ENCODE measurements around the gene COX7C. TPM values are rescaled to one million over a fixed set of nuclear protein-coding genes. Genes with fewer than 3 reads are reported as not detected.
"Not testable (repeated sequence)": the region's sequence is repeated elsewhere in the genome, so short reads cannot be mapped to it uniquely, and the experiment has no call there.

COX7C gene
- 445 and 457 TPM in 2 replicates for total RNA-seq

DNA sequence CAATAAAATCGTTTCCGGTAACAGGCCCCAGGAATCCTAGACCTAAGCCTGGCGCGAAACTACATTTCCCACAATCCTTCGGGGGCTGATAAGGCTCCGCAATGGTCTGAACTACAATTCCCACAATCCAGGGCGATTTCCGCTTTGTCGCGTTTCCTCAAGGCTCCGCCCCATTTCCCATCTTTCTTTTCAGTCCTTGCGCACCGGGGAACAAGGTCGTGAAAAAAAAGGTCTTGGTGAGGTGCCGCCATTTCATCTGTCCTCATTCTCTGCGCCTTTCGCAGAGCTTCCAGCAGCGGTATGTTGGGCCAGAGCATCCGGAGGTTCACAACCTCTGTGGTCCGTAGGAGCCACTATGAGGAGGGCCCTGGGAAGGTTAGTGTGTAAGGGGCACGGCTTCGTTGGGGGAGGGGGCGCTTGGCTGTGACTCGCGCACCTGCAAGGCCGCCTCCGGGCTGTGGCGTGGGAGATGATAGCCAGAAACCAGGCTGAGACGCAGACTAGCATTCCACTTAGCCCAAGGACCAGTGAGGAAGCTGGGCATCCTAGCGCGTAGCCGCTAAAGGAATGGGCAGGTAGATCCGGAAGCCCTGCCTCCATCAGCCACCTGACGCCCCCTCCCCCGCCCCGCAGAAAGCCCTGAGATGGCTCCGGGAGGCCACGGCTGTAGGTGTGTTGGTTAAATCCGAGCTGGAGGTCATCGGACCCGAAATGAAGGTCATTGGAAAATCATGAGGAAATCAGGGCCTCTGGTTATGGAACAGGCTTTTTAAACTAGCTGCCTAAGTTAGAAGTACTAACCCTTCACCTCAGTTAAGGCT lies at the start of gene COX7C:
COX7C (plus strand) TSS at position 186 of the 821 bp plus-strand sequence; CDS start at position 301, 115 bp downstream.
- Mint-ChIP-seq H3K27ac (peak within 1 kb of the TSS; percentile 94), H3K27me3 (ENCODE audit: low read depth) (peaks cover 6% of the 10 kb centered on the region)

GRCh38 chr5:86569522-86570426 lies 48.0 kb upstream of the COX7C start:
- DNase-seq (ENCODE audit: low spot score); intact Hi-C loops (cut with micrococcal nuclease); H3K4me3 Mint-ChIP-seq (ENCODE audit: low read depth); H3K36me3 Mint-ChIP-seq (ENCODE audit: low read depth); H3K27ac Mint-ChIP-seq; H3K9me3 Mint-ChIP-seq; H3K27me3 Mint-ChIP-seq (ENCODE audit: low read depth); H3K4me1 Mint-ChIP-seq (ENCODE audit: low read depth): not testable (repeated sequence)

More for the DNA sequence above, at the start of gene COX7C:
- Mint-ChIP-seq H3K36me3 (ENCODE audit: low read depth) (peaks cover 56% of the 10 kb centered on the region), H3K9me3 (peaks cover 5% of the 10 kb centered on the region), H3K4me1 (ENCODE audit: low read depth) (peaks cover 13% of the 10 kb centered on the region), H3K4me3 (ENCODE audit: low read depth) (peak within 1 kb of the TSS; percentile 97)
- DNase-seq (ENCODE audit: low spot score): peak; percentile 90
- intact Hi-C loops (cut with micrococcal nuclease): loop anchor here (1.0 kb wide), 1 partner anchor 795 kb away; no protein-coding TSS in a partner anchor

- H3K27ac Mint-ChIP-seq: no peak overlapping the region
- no peaks in the 10 kb centered on the region for H3K27me3 Mint-ChIP-seq (ENCODE audit: low read depth)
- H3K36me3 Mint-ChIP-seq (ENCODE audit: low read depth): no peaks in the 10 kb centered on the region
- intact Hi-C loops (cut with micrococcal nuclease): no loop called here
- no peak for DNase-seq (ENCODE audit: low spot score)
- H3K9me3 Mint-ChIP-seq: no peaks in the 10 kb centered on the region
- H3K4me3 Mint-ChIP-seq (ENCODE audit: low read depth): no peak overlapping the region
- H3K4me1 Mint-ChIP-seq (ENCODE audit: low read depth): no peaks in the 10 kb centered on the region
Measured at GRCh38 chr5:86570427-86571083, 47.2 kb upstream of the COX7C start.

GRCh38 chr5:86571109-86571508 lies 46.6 kb upstream of the COX7C start:
- not testable (repeated sequence) for H3K4me3 Mint-ChIP-seq (ENCODE audit: low read depth)

DNA sequence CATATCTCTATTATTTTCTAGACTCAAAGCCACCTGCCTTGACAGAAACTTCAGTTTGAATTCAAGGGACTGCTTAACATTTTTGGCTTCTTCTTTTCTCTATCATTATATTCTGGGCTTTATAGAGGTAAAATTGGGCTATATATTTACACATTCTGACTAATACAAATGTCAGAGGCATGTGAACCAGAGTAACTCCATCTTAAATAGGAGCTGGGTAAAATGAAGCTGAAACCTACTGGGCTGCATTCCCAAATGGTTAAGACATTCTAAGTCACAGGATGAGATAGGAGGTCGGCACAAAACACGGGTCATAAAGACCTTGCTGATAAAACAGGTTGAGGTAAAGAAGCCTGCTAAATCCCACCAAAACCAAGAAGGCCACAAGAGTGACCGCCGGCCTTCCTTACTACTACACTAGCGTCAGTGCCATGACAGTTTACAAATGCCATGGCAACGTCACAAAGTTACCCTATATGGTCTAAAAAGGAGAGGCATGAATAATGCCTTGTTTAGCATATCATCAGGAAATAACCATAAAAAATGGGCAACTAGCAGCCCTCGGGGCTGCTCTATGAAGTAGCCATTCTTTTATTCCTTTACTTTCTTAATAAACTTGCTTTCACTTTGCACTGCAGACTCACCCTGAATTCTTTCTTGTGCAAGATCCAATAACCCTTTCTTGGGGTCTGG lies 44.8 kb upstream of the COX7C start:
- intact Hi-C loops (cut with micrococcal nuclease): no loop called here
- DNase-seq (ENCODE audit: low spot score): no peak
- Mint-ChIP-seq H3K36me3 (ENCODE audit: low read depth) (no peaks in the 10 kb centered on the region), H3K27ac (no peak overlapping the region), H3K4me3 (ENCODE audit: low read depth) (no peak overlapping the region), H3K9me3 (no peaks in the 10 kb centered on the region), H3K4me1 (ENCODE audit: low read depth) (no peaks in the 10 kb centered on the region), H3K27me3 (ENCODE audit: low read depth) (no peaks in the 10 kb centered on the region)

More at GRCh38 chr5:86571109-86571508, 46.6 kb upstream of the COX7C start:
- H3K36me3 Mint-ChIP-seq (ENCODE audit: low read depth); intact Hi-C loops (cut with micrococcal nuclease); H3K9me3 Mint-ChIP-seq; DNase-seq (ENCODE audit: low spot score); H3K4me1 Mint-ChIP-seq (ENCODE audit: low read depth); H3K27me3 Mint-ChIP-seq (ENCODE audit: low read depth); H3K27ac Mint-ChIP-seq: not testable (repeated sequence)

- Mint-ChIP-seq H3K27ac (no peak overlapping the region), H3K9me3 (no peaks in the 10 kb centered on the region), H3K36me3 (ENCODE audit: low read depth) (no peaks in the 10 kb centered on the region), H3K4me1 (ENCODE audit: low read depth) (no peaks in the 10 kb centered on the region), H3K27me3 (ENCODE audit: low read depth) (no peaks in the 10 kb centered on the region), H3K4me3 (ENCODE audit: low read depth) (no peak overlapping the region)
- no peak for DNase-seq (ENCODE audit: low spot score)
- intact Hi-C loops (cut with micrococcal nuclease): no loop called here
Measured at GRCh38 chr5:86579502-86579901, 38.2 kb upstream of the COX7C start.

DNA sequence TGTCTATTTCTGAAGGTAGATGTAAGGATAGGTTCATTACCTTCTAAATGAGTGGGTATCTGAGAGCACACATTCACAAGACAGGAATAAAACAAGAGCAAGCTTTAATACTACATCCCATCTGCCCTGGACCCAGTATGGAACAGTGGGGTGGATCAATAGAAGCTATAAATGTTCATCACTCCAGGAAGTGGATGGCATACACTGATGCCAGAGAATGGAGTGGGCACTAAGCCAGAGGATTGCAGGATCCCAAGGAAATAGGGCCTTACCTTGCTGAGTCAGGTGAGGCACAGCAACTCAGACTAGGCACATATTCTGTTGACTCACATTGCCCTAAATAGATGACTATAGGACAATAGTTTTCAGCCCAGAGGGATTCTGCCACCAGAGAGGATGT lies 21.3 kb upstream of the COX7C start:
- intact Hi-C loops (cut with micrococcal nuclease): no loop called here
- Mint-ChIP-seq H3K27me3 (ENCODE audit: low read depth) (no peaks in the 10 kb centered on the region), H3K9me3 (no peaks in the 10 kb centered on the region), H3K4me1 (ENCODE audit: low read depth) (no peaks in the 10 kb centered on the region), H3K4me3 (ENCODE audit: low read depth) (no peak overlapping the region), H3K36me3 (ENCODE audit: low read depth) (no peaks in the 10 kb centered on the region), H3K27ac (no peak overlapping the region)
- DNase-seq (ENCODE audit: low spot score): no peak

GRCh38 chr5:86605881-86606280 lies 11.9 kb upstream of the COX7C start:
- Mint-ChIP-seq H3K9me3 (no peaks in the 10 kb centered on the region), H3K4me3 (ENCODE audit: low read depth) (no peak overlapping the region), H3K36me3 (ENCODE audit: low read depth) (no peaks in the 10 kb centered on the region), H3K27ac (no peak overlapping the region), H3K4me1 (ENCODE audit: low read depth) (no peaks in the 10 kb centered on the region), H3K27me3 (ENCODE audit: low read depth) (peaks cover 2% of the 10 kb centered on the region)
- DNase-seq (ENCODE audit: low spot score): no peak
- intact Hi-C loops (cut with micrococcal nuclease): no loop called here

- H3K4me1 Mint-ChIP-seq (ENCODE audit: low read depth): peaks cover 2% of the 10 kb centered on the region
- peaks cover 12% of the 10 kb centered on the region for H3K27me3 Mint-ChIP-seq (ENCODE audit: low read depth)
- H3K27ac Mint-ChIP-seq: no peak overlapping the region
- no peak overlapping the region for H3K4me3 Mint-ChIP-seq (ENCODE audit: low read depth)
- intact Hi-C loops (cut with micrococcal nuclease): no loop called here
- DNase-seq (ENCODE audit: low spot score): no peak
- peaks cover 17% of the 10 kb centered on the region for H3K36me3 Mint-ChIP-seq (ENCODE audit: low read depth)
- H3K9me3 Mint-ChIP-seq: peaks cover 5% of the 10 kb centered on the region
Measured at GRCh38 chr5:86613455-86613854, 4.3 kb upstream of the COX7C start.

DNA sequence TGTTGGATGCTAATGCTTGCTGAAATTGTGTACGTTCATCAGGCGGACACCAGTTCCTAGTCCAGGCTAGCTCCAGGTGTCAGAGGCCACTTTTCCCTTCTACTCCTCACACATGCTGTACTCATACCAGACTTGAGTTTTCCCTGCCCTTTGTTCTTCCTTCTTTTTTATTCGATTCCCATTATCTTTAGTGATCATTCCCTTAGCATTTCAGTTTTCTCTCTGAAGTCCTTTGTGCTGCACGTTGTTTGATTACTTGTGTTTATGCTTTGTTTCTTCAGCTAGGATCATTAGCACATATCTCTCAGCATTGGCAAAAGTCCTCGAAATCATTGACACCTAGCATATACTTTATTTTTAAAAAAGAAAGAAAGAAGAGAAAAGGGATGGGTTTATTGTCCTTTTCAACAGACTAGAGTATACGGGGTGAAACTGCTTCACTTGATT lies 409 bp upstream of the COX7C start:
- Mint-ChIP-seq H3K36me3 (ENCODE audit: low read depth) (peaks cover 52% of the 10 kb centered on the region), H3K27ac (no peak overlapping the region), H3K27me3 (ENCODE audit: low read depth) (peaks cover 6% of the 10 kb centered on the region), H3K4me3 (ENCODE audit: low read depth) (no peak overlapping the region), H3K9me3 (peaks cover 5% of the 10 kb centered on the region), H3K4me1 (ENCODE audit: low read depth) (peaks cover 13% of the 10 kb centered on the region)
- intact Hi-C loops (cut with micrococcal nuclease): loop anchor here (1.0 kb wide), 1 partner anchor 796 kb away; no protein-coding TSS in a partner anchor
- DNase-seq (ENCODE audit: low spot score): no peak

DNA sequence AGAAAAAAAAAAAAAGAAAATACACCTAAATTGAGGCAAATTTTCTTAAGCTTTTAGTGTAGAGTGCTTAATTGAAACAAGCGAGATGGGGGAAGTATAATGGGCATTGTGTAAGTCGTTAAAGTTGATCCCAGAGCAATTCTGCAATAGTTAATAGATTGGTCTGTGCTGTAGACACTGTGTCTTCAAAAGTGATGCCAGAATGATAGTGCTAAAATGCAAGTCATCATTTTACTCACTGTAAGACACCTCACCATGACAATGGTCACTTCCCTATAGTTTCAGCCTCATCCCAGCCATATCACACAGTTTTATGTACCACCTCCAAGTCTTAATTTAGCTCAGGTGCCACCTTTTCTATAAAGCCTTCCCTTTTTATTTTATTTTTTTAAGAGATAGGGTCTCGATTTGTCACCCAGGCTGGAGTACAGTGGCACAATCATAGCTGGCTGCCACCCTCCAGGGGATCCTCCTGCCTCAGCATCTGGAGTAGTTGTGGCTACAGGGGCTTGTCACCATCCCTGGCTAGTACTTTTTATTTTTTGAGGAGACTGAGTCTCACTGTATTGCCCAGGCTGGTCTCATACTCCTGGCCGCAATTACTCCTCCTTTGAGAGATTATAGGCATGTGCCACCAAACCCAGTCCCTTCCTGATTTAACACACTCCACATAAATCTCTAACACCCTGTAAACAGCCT lies 6.2 kb downstream of the COX7C start:
- Mint-ChIP-seq H3K27ac (no peak overlapping the region), H3K36me3 (ENCODE audit: low read depth) (peaks cover 38% of the 10 kb centered on the region), H3K4me1 (ENCODE audit: low read depth) (peaks cover 10% of the 10 kb centered on the region), H3K27me3 (ENCODE audit: low read depth) (peaks cover 10% of the 10 kb centered on the region), H3K9me3 (no peaks in the 10 kb centered on the region), H3K4me3 (ENCODE audit: low read depth) (no peak overlapping the region)
- no peak for DNase-seq (ENCODE audit: low spot score)
- intact Hi-C loops (cut with micrococcal nuclease): no loop called here
